K562 (cell line): ENCODE data around the gene USP48. TPM values are rescaled to one million over a fixed set of nuclear protein-coding genes. Genes with fewer than 3 reads are reported as not detected.

Source experiments
- ATAC-seq: fragments of 200-7000 bp; cut with Tn5 transposase; 3 replicates; pipeline ENCODE4 v1.9.1; 2020; ENCODE audit warnings: moderate library complexity
- BruUV-seq: library from RNA; stranded (reverse); fragments of 400-500 nt; replicated peaks from 2 replicates; lab custom pipeline; 2021; lab: Mats Ljungman, UMichigan
- CTCF ChIA-PET: fragments of 300-600 bp; formaldehyde crosslinking; extraction: SDS; loops from one replicate; lab custom pipeline; 2021; ENCODE audit warnings: low intra/inter-chr PET ratio; lab: Yijun Ruan, JAX
- POLR2A ChIA-PET: fragments of 300-600, 350-650 bp; sonication (Branson Sonifier 250); formaldehyde crosslinking; extraction: SDS; loops from one replicate; lab custom pipeline; 2021; ENCODE audit warnings: antibody characterized with exemption, inconsistent platforms; lab: Yijun Ruan, JAX
- DNase-seq, 4 experiments: peaks; one replicate each; pipeline versions ENCODE4 v3.0.0 to v3.0.0-alpha.2; 2011 to 2018; ENCODE audit warnings: low spot score in 3 of 4, mixed read lengths in 3 of 4; ENCODE audit errors: extremely low read depth in 1 of 4
- FAIRE-seq: peaks from 2 replicates; lab custom pipeline; 2011; peaks lifted over from hg19 to GRCh38; lab: Jason Lieb, UNC
- H2AFZ ChIP-seq: 2 replicates; pipeline ENCODE4 v1.6.0; 2011; ENCODE audit warnings: low read depth, low read length, control low read depth, inconsistent platforms
- H3K27ac ChIP-seq: fragments of 200-600 bp; 3 replicates; pipeline ENCODE4 v1.8.0; 2011; ENCODE audit warnings: low read depth, mild to moderate bottlenecking, control low read depth, inconsistent platforms, low read length, moderate library complexity, mixed read lengths; ENCODE audit errors: extremely low read depth
- H3K27me3 ChIP-seq, 2 experiments: fragments of 300-600 bp in 1 of 2; 2 replicates in 1 of 2; 3 replicates in 1 of 2; pipeline versions ENCODE4 v1.6.0 to v1.8.0; 2011; ENCODE audit warnings: inconsistent platforms in 2 of 2, low read length in 2 of 2, mild to moderate bottlenecking in 1 of 2, mixed read lengths in 1 of 2, moderate library complexity in 1 of 2; ENCODE audit not compliant: control insufficient read depth in 2 of 2, insufficient read depth in 2 of 2
- H3K36me3 ChIP-seq: fragments of 300-600 bp; 3 replicates; pipeline ENCODE4 v1.8.0; 2011; ENCODE audit warnings: mild to moderate bottlenecking, low read length, inconsistent platforms; ENCODE audit not compliant: control insufficient read depth, insufficient read depth
- H3K4me1 ChIP-seq, 2 experiments: fragments of 200-600 bp in 1 of 2; replicated peaks in 1 of 2; 2 replicates in 1 of 2; 3 replicates in 1 of 2; pipeline versions ENCODE4 v1.5.1 to v1.8.0; 2011; ENCODE audit warnings: inconsistent platforms in 2 of 2, low read length in 2 of 2, mild to moderate bottlenecking in 1 of 2, mixed read lengths in 1 of 2, moderate library complexity in 1 of 2; ENCODE audit not compliant: control insufficient read depth in 2 of 2, insufficient read depth in 2 of 2
- H3K4me2 ChIP-seq: 2 replicates; pipeline ENCODE4 v1.6.1; 2011; ENCODE audit warnings: low read length, control low read depth, inconsistent platforms, mixed read lengths; ENCODE audit not compliant: insufficient read depth
- H3K4me3 ChIP-seq: fragments of 200-600 bp; sonication (generic), shearing (Covaris generic); 2 replicates; pipeline ENCODE4 v1.5.1; 2016; ENCODE audit warnings: control low read depth, inconsistent platforms
- H3K79me2 ChIP-seq: fragments of 200-600 bp; 3 replicates; pipeline ENCODE4 v1.8.0; 2011; ENCODE audit warnings: low read length, inconsistent platforms; ENCODE audit not compliant: control insufficient read depth, insufficient read depth
- H3K9ac ChIP-seq, 2 experiments: 2 replicates each; pipeline versions ENCODE4 v1.6.0 to v1.6.1; 2011; ENCODE audit warnings: low read depth in 2 of 2, low read length in 2 of 2, control low read depth in 1 of 2, inconsistent platforms in 1 of 2, mild to moderate bottlenecking in 1 of 2, mixed read lengths in 1 of 2; ENCODE audit not compliant: insufficient read depth in 1 of 2
- H3K9me1 ChIP-seq: one replicate; pipeline ENCODE4 v1.6.0; 2011; ENCODE audit warnings: inconsistent platforms, mild to moderate bottlenecking, low read length, moderate library complexity; ENCODE audit not compliant: control insufficient read depth, insufficient read depth
- H3K9me3 ChIP-seq: replicated peaks from 2 replicates; pipeline ENCODE4 v1.5.1; 2011; ENCODE audit warnings: low read depth, low read length, inconsistent platforms; ENCODE audit not compliant: control insufficient read depth, insufficient read depth
- H4K20me1 ChIP-seq: replicated peaks from 2 replicates; pipeline ENCODE4 v1.6.1; 2011; ENCODE audit warnings: low read length, inconsistent platforms, mixed read lengths; ENCODE audit not compliant: control insufficient read depth, insufficient read depth
- CREB1 ChIP-seq, 2 experiments: sonication (generic) in 1 of 2; formaldehyde crosslinking in 1 of 2; IDR thresholded peaks; 2 replicates each; pipeline versions ENCODE4 v1.6.1 to v1.8.0; 2012 to 2022; ENCODE audit warnings: inconsistent platforms in 1 of 2, mild to moderate bottlenecking in 1 of 2, missing genetic modification reagents in 1 of 2, moderate library complexity in 1 of 2
- FOXM1 ChIP-seq, 2 experiments: fragments of 450-650 bp in 1 of 2; sonication (generic) in 1 of 2; formaldehyde crosslinking in 1 of 2; IDR thresholded peaks; 2 replicates each; pipeline versions ENCODE4 v1.6.1 to v1.9.0; 2017 to 2022; ENCODE audit warnings: low read depth in 2 of 2, mild to moderate bottlenecking in 2 of 2, missing genetic modification reagents in 1 of 2, moderate library complexity in 1 of 2
- GATA2 ChIP-seq: sonication (generic); formaldehyde crosslinking; IDR thresholded peaks from 2 replicates; pipeline ENCODE4 v1.4.0; 2020; ENCODE audit warnings: mild to moderate bottlenecking, missing genetic modification reagents
- LEF1 ChIP-seq: fragments of 450-650 bp; IDR thresholded peaks from 2 replicates; pipeline ENCODE4 v1.6.1; 2016; ENCODE audit warnings: mild to moderate bottlenecking
- MTA1 ChIP-seq: fragments of 450-650 bp; IDR thresholded peaks from 2 replicates; pipeline ENCODE4 v1.6.1; 2017; ENCODE audit warnings: borderline replicate concordance
- NR4A1 ChIP-seq, 2 experiments: fragments of 250-450 bp in 1 of 2; fragments of 450-650 bp in 1 of 2; sonication (Bioruptor Pico) in 1 of 2; IDR thresholded peaks; 2 replicates each; pipeline versions ENCODE4 v1.4.0 to v1.6.1; 2016 to 2020; ENCODE audit warnings: mild to moderate bottlenecking in 2 of 2, missing compliant biosample characterization in 1 of 2, missing genetic modification characterization in 1 of 2, moderate library complexity in 1 of 2
- NRF1 ChIP-seq, 2 experiments: fragments of 450-650 bp; IDR thresholded peaks in 1 of 2; conservative IDR thresholded peaks in 1 of 2; 2 replicates each; pipeline ENCODE4 v1.6.1; 2014; ENCODE audit warnings: mild to moderate bottlenecking in 2 of 2
- SMARCE1 ChIP-seq: fragments of 450-650 bp; IDR thresholded peaks from 2 replicates; pipeline ENCODE4 v1.7.1; 2016; ENCODE audit warnings: mild to moderate bottlenecking
- TRIM28 ChIP-seq: fragments of 450-650 bp; IDR thresholded peaks from 2 replicates; pipeline ENCODE4 v1.6.1; 2017
- WHSC1 ChIP-seq: IDR thresholded peaks from one replicate; pipeline ENCODE4 v1.6.1; 2012; ENCODE audit warnings: low read length, control low read depth, inconsistent platforms
- ZC3H8 ChIP-seq: fragments of 450-650 bp; IDR thresholded peaks from 2 replicates; pipeline ENCODE4 v1.6.1; 2017
- ZNF165 ChIP-seq: fragments of 250-450 bp; sonication (Bioruptor Pico); IDR thresholded peaks from 2 replicates; pipeline ENCODE4 v1.4.0; 2020; ENCODE audit warnings: borderline replicate concordance
- ZNF347 ChIP-seq: fragments of 450-650 bp; formaldehyde crosslinking; IDR thresholded peaks from 2 replicates; pipeline ENCODE4 v1.4.0; 2020; ENCODE audit warnings: low read depth, mild to moderate bottlenecking, moderate library complexity
- ZNF354B ChIP-seq: fragments of 250-450 bp; sonication (Bioruptor Pico); IDR thresholded peaks from 2 replicates; pipeline ENCODE4 v1.4.0; 2020
- WGBS: fragments of 100-300 bp; shearing (Covaris generic); methylation state at CpG from one replicate; pipeline ENCODE4 v1.1.6; 2016; ENCODE audit warnings: low coverage, mixed read lengths; ENCODE audit not compliant: insufficient coverage; ENCODE audit errors: missing lambda C conversion rate; 5-methylcytosine and 5-hydroxymethylcytosine counted together
- in situ Hi-C: fragments of 300-500 bp; cut with MboI; formaldehyde crosslinking; loops from 4 replicates; pipeline ENCODE4 v1.15.0; 2018; ENCODE audit warnings: inconsistent platforms, mixed read lengths
- intact Hi-C: fragments of 100-400 bp; cut with micrococcal nuclease; formaldehyde crosslinking; loops from 2 replicates; pipeline ENCODE4 v1.14.2; 2022
- polyA plus RNA-seq, 8 experiments: library from polyadenylated mRNA; depleted of rRNA in 4 of 8; stranded (reverse) in 5 of 8; unstranded in 3 of 8; fragments of >200 nt; fragmentation: Nextera tagmentation in 2 of 8; fragmentation: Illumina TruSeq in 1 of 8; extraction: Ambion mirVana in 2 of 8; extraction: Trizol in 1 of 8; gene quantifications; 2 replicates each; pipeline versions ENCODE4 v1.2.1 to v1.2.3, GENCODE V29; 2011 to 2014; ENCODE audit warnings: inconsistent platforms in 1 of 8, missing spikeins in 1 of 8
- total RNA-seq, 7 experiments: library from RNA; depleted of rRNA in 6 of 7; stranded (reverse); fragments of >200 nt in 6 of 7; fragmentation: Illumina TruSeq in 2 of 7; extraction: Trizol in 2 of 7; gene quantifications; 2 replicates each; pipeline versions ENCODE4 v1.2.1 to v1.2.3, GENCODE V29; 2011 to 2021; ENCODE audit warnings: low replicate concordance in 1 of 7
- TF ChIP-seq, protein P1 (sequence below), 3 experiments: IDR thresholded peaks in 2 of 3; conservative IDR thresholded peaks in 1 of 3; 2 replicates each; pipeline ENCODE4 v1.5.1; 2011 to 2012; ENCODE audit warnings: low read length in 3 of 3, mild to moderate bottlenecking in 3 of 3, control low read depth in 2 of 3, improper control_type of control experiment in 1 of 3, inconsistent platforms in 1 of 3, low read depth in 1 of 3, mixed read lengths in 1 of 3, moderate library complexity in 1 of 3; ENCODE audit not compliant: insufficient read depth in 2 of 3
- TF ChIP-seq, protein P2 (sequence below): fragments of 450-650 bp; IDR thresholded peaks from 2 replicates; pipeline ENCODE4 v1.6.1; 2017; ENCODE audit warnings: antibody characterized with exemption, mild to moderate bottlenecking

USP48 gene
- total and polyA plus RNA-seq, 9 of the 15 experiments (the other 6 are each of a cell fraction or from before 2014, with no cell fraction given) = 23.3 to 123 (median 106) TPM

- peak overlapping the region; percentile 18 to 89 for H3K9ac ChIP-seq
- TF ChIP-seq ZNF347 (CRISPR knock-in tag) (no peak), WHSC1 (peak; percentile 3), FOXM1 (IDR thresholded peaks at IDR 0.05; ENCODE audit: low read depth) (no peak), FOXM1 (CRISPR knock-in tag; IDR thresholded peaks at IDR 0.05; ENCODE audit: low read depth) (no peak), ZC3H8 (no peak), TRIM28 (no peak), NR4A1 (CRISPR knock-in tag; IDR thresholded peaks at IDR 0.05) (no peak), NR4A1 (tag; IDR thresholded peaks at IDR 0.05) (0 out of 2 replicates have a peak, but pooled peaks have one; percentile 15), GATA2 (no peak), ZNF354B (CRISPR knock-in tag) (no peak), NRF1 (conservative IDR thresholded peaks at IDR 0.05 in 1 of 2, IDR thresholded peaks at IDR 0.05 in 1 of 2) (no peak), ZNF165 (CRISPR knock-in tag) (no peak), LEF1 (peak; percentile 58), MTA1 (peak; percentile 47; the same call in 1 of the 2 replicates), CREB1 (IDR thresholded peaks at IDR 0.05) (no peak), CREB1 (CRISPR knock-in tag; IDR thresholded peaks at IDR 0.05) (no peak), SMARCE1 (no peak)
- TF ChIP-seq, protein P1, sequence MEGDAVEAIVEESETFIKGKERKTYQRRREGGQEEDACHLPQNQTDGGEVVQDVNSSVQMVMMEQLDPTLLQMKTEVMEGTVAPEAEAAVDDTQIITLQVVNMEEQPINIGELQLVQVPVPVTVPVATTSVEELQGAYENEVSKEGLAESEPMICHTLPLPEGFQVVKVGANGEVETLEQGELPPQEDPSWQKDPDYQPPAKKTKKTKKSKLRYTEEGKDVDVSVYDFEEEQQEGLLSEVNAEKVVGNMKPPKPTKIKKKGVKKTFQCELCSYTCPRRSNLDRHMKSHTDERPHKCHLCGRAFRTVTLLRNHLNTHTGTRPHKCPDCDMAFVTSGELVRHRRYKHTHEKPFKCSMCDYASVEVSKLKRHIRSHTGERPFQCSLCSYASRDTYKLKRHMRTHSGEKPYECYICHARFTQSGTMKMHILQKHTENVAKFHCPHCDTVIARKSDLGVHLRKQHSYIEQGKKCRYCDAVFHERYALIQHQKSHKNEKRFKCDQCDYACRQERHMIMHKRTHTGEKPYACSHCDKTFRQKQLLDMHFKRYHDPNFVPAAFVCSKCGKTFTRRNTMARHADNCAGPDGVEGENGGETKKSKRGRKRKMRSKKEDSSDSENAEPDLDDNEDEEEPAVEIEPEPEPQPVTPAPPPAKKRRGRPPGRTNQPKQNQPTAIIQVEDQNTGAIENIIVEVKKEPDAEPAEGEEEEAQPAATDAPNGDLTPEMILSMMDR (IDR thresholded peaks at IDR 0.05 in 2 of 3, conservative IDR thresholded peaks at IDR 0.05 in 1 of 3; ENCODE audit: insufficient read depth in 2 of 3, low read depth in 1 of 3, low read length in 3 of 3) = 0 out of 6 replicates have a peak, but pooled peaks of 2 of the 3 experiments have one; percentile 3 to 13
- TF ChIP-seq, protein P2, sequence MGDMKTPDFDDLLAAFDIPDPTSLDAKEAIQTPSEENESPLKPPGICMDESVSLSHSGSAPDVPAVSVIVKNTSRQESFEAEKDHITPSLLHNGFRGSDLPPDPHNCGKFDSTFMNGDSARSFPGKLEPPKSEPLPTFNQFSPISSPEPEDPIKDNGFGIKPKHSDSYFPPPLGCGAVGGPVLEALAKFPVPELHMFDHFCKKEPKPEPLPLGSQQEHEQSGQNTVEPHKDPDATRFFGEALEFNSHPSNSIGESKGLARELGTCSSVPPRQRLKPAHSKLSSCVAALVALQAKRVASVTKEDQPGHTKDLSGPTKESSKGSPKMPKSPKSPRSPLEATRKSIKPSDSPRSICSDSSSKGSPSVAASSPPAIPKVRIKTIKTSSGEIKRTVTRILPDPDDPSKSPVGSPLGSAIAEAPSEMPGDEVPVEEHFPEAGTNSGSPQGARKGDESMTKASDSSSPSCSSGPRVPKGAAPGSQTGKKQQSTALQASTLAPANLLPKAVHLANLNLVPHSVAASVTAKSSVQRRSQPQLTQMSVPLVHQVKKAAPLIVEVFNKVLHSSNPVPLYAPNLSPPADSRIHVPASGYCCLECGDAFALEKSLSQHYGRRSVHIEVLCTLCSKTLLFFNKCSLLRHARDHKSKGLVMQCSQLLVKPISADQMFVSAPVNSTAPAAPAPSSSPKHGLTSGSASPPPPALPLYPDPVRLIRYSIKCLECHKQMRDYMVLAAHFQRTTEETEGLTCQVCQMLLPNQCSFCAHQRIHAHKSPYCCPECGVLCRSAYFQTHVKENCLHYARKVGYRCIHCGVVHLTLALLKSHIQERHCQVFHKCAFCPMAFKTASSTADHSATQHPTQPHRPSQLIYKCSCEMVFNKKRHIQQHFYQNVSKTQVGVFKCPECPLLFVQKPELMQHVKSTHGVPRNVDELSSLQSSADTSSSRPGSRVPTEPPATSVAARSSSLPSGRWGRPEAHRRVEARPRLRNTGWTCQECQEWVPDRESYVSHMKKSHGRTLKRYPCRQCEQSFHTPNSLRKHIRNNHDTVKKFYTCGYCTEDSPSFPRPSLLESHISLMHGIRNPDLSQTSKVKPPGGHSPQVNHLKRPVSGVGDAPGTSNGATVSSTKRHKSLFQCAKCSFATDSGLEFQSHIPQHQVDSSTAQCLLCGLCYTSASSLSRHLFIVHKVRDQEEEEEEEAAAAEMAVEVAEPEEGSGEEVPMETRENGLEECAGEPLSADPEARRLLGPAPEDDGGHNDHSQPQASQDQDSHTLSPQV = 0 out of 2 replicates have a peak, but pooled peaks have one; percentile 10
These were observed 149.7 kb downstream of the USP48 start for GRCh38 chr1:21633141-21633755.

More at GRCh38 chr1:21633141-21633755, 149.7 kb downstream of the USP48 start:
- FAIRE-seq (no peak), ATAC-seq (peak; percentile 47), DNase-seq (peak in 3 of 4 experiments; percentile 46 to 56 (median 54))
- peak overlapping the region; percentile 83 for H3K27ac ChIP-seq
- WGBS = 40% methylated on average over 6 of the region's 7 CpGs
- CTCF ChIA-PET = no interaction called here
- no peaks in the 10 kb centered on the region for H4K20me1 ChIP-seq
- no peaks in the 10 kb centered on the region for H3K9me1 ChIP-seq
- in situ Hi-C loops (no loop called here), intact Hi-C loops (no loop called here)
- H3K36me3 ChIP-seq = peaks cover 7% of the 10 kb centered on the region; the same call in 1 of the 3 replicates
- peaks cover 17% of the 10 kb centered on the region; the same call in 2 of the 3 replicates for H3K79me2 ChIP-seq
- POLR2A ChIA-PET = no interaction called here
- peaks cover 64 to 66% of the 10 kb centered on the region in 2 experiments for H3K4me1 ChIP-seq
- H3K4me2 ChIP-seq = peak overlapping the region; percentile 74; the same call in 1 of the 2 replicates
- H3K27me3 ChIP-seq = no peaks in the 10 kb centered on the region
- no TSS peak for BruUV-seq
- 0 out of 2 replicates have a peak overlapping the region, but pooled peaks have one; percentile 11 for H2AFZ ChIP-seq
- H3K4me3 ChIP-seq = no peak overlapping the region
- no peaks in the 10 kb centered on the region for H3K9me3 ChIP-seq
